Measurements from ENCODE around the gene OTOGL. TPM values are rescaled to one million over a fixed set of nuclear protein-coding genes. Genes with fewer than 3 reads are reported as not detected.

OTOGL gene
- polyA plus RNA-seq, 2 of the 4 experiments (the other 2 are of a cell fraction): 0.04 TPM; not detected in 1

DNA sequence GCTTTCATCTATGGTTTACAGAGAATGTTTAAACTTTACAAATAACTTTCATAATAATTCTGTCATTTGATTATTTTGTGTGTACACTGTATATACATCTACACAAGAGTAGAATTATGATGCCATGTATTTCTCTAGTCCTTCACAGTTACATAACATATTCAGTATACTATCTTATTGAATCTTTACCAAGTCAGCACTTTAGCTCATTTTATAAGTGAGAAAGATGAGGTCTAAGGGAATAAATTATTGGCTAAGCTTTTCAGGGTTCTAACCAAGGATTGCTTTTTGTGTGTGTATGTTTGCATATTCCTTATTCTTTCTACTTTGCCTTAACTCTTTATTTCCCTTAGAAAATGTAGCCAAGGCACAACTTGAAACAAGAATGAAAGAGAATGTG lies 260.4 kb downstream of the OTOGL start:
- H3K4me2 ChIP-seq: no peak overlapping the region
- no peaks in the 10 kb centered on the region for H3K9me3 ChIP-seq
- H3K27ac ChIP-seq: no peak overlapping the region
- TF ChIP-seq HEYL (CRISPR knock-in tag; IDR thresholded peaks at IDR 0.05): no peak
- TF ChIP-seq MAFK (IDR thresholded peaks at IDR 0.05; ENCODE audit: partially characterized antibody): peak; percentile 70
- FAIRE-seq (no peak), ATAC-seq (no peak), DNase-seq (ENCODE audit: low read depth in 1 of 2, low spot score in 1 of 2) (no peak)
- ChIA-PET CTCF (no interaction called here), POLR2A (no interaction called here)
- H3K4me3 ChIP-seq: no peak overlapping the region
- H3K4me1 ChIP-seq: no peaks in the 10 kb centered on the region

DNA sequence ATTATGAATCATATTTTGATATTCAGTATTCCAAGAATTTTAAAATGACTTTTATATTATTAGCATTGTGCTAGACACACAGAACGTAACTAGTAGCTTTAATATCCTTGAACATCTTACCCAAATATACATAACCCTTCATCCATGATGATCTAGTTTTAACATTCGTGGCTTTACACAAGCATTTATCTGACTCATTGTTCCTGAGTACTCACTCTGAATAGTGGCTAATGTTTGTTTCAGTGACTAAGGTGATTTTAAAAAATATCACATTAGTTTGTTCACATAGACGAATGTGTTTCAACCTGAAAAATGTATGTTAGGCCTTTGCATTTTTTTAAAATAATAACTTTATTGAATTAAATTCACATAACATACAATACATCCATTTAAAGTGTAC lies 264.7 kb downstream of the OTOGL start:
- DNase-seq (ENCODE audit: low read depth in 1 of 2, low spot score in 1 of 2) (no peak), FAIRE-seq (no peak), ATAC-seq (no peak)
- no peak for TF ChIP-seq PHF8 (IDR thresholded peaks at IDR 0.05; ENCODE audit: borderline replicate concordance, low read depth)
- TF ChIP-seq JUNB (IDR thresholded peaks at IDR 0.05): no peak
- no peak for TF ChIP-seq RAD21 (conservative IDR thresholded peaks at IDR 0.05 in 1 of 2, IDR thresholded peaks at IDR 0.05 in 1 of 2)
- no peak for TF ChIP-seq RARB (CRISPR knock-in tag; IDR thresholded peaks at IDR 0.05)
- no peak for TF ChIP-seq HOXA7 (CRISPR knock-in tag; IDR thresholded peaks at IDR 0.05)
- no peak for TF ChIP-seq KDM5A (IDR thresholded peaks at IDR 0.05)
- no peak for TF ChIP-seq ZC3H11A (IDR thresholded peaks at IDR 0.05)
- TF ChIP-seq MAFK (IDR thresholded peaks at IDR 0.05; ENCODE audit: partially characterized antibody): no peak
- no peak for TF ChIP-seq FOSB (CRISPR knock-in tag; IDR thresholded peaks at IDR 0.05)
- TF ChIP-seq TP53 (CRISPR knock-in tag; IDR thresholded peaks at IDR 0.05): no peak
- no peak for TF ChIP-seq ZSCAN20 (CRISPR knock-in tag; IDR thresholded peaks at IDR 0.05)
- TF ChIP-seq ZFP36 (IDR thresholded peaks at IDR 0.05; ENCODE audit: borderline replicate concordance, partially characterized antibody): no peak
- TF ChIP-seq, protein P1, sequence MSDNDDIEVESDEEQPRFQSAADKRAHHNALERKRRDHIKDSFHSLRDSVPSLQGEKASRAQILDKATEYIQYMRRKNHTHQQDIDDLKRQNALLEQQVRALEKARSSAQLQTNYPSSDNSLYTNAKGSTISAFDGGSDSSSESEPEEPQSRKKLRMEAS (IDR thresholded peaks at IDR 0.05): no peak
- TF ChIP-seq CEBPB (IDR thresholded peaks at IDR 0.05): no peak
- no peak for TF ChIP-seq BHLHE40 (IDR thresholded peaks at IDR 0.05; ENCODE audit: low read depth, low read length)
- no peak for TF ChIP-seq CBX2 (IDR thresholded peaks at IDR 0.05; ENCODE audit: borderline replicate concordance, low read depth)
- TF ChIP-seq ESRRA (IDR thresholded peaks at IDR 0.05; ENCODE audit: borderline replicate concordance, low read length): no peak
- no peak for TF ChIP-seq GATA3 (IDR thresholded peaks at IDR 0.05; ENCODE audit: borderline replicate concordance)
- no peak overlapping the region for H3K4me2 ChIP-seq
- POLR2A ChIA-PET: no interaction called here
- H3K4me1 ChIP-seq: no peaks in the 10 kb centered on the region
- CTCF ChIA-PET: interaction anchor here (1.2 kb wide), 1 partner anchor 10 kb away, joined by 3 read pairs; no protein-coding TSS in a partner anchor
- no peaks in the 10 kb centered on the region for H3K9me3 ChIP-seq
- WGBS (ENCODE audit: missing lambda C conversion rate): 26% methylated on average over 3 of the region's 3 CpGs
- H3K27ac ChIP-seq: no peak overlapping the region
- no peak overlapping the region for H3K4me3 ChIP-seq

DNA sequence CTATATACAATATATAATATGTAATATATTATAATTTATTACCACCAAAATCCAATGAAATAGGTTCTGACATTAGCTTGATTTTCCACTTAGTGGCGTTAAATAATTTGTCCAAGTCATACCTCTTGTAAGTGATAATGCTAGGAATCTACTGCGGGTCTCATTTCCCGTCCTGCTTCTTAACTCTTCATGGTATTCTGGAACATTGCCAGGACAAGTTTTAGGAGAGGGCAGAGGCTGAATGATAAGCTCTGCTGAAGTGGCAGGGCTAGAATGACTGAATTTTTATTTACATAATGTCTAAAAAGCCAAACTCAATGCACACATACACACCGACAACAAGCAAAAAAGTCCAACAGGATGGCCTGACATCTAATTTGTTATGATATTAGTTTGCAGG lies 274.3 kb downstream of the OTOGL start:
- FAIRE-seq: no peak
- H3K4me1 ChIP-seq: no peaks in the 10 kb centered on the region
- H3K4me3 ChIP-seq: no peak overlapping the region
- 83% methylated on average over 4 of the region's 4 CpGs for WGBS (ENCODE audit: missing lambda C conversion rate)
- no peak overlapping the region for H3K4me2 ChIP-seq
- TF ChIP-seq ESRRA (IDR thresholded peaks at IDR 0.05; ENCODE audit: borderline replicate concordance, low read length) (no peak), RFX5 (IDR thresholded peaks at IDR 0.05) (no peak), POLR2A (IDR thresholded peaks at IDR 0.05; ENCODE audit: low read length) (no peak), ZNF302 (CRISPR knock-in tag; IDR thresholded peaks at IDR 0.05) (no peak), NR3C1 (IDR thresholded peaks at IDR 0.05) (no peak), ZSCAN20 (CRISPR knock-in tag; IDR thresholded peaks at IDR 0.05) (no peak), NFE2L2 (conservative IDR thresholded peaks at IDR 0.05; ENCODE audit: low read length) (no peak), GATA3 (IDR thresholded peaks at IDR 0.05; ENCODE audit: borderline replicate concordance) (no peak)
- TF ChIP-seq, protein P2, sequence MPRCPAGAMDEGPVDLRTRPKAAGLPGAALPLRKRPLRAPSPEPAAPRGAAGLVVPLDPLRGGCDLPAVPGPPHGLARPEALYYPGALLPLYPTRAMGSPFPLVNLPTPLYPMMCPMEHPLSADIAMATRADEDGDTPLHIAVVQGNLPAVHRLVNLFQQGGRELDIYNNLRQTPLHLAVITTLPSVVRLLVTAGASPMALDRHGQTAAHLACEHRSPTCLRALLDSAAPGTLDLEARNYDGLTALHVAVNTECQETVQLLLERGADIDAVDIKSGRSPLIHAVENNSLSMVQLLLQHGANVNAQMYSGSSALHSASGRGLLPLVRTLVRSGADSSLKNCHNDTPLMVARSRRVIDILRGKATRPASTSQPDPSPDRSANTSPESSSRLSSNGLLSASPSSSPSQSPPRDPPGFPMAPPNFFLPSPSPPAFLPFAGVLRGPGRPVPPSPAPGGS (IDR thresholded peaks at IDR 0.05): no peak
- POLR2A ChIA-PET: no interaction called here
- CTCF ChIA-PET: interaction anchor here (1.5 kb wide), 1 partner anchor 10 kb away, joined by 3 read pairs; no protein-coding TSS in a partner anchor
- no peak overlapping the region for H3K27ac ChIP-seq
- no peak for DNase-seq (ENCODE audit: low read depth in 1 of 2, low spot score in 1 of 2)
- H3K9me3 ChIP-seq: no peaks in the 10 kb centered on the region
- ATAC-seq: no peak
